ENCODE data around the gene TTC39C. TPM values are rescaled to one million over a fixed set of nuclear protein-coding genes. Genes with fewer than 3 reads are reported as not detected.
A peak's percentile ranks its signal among the peaks of the same experiment; 100 is the strongest.

Gene TTC39C
- total RNA-seq, 2 experiments from 2014 or later, result 31.4 to 47.0 TPM

- no peak overlapping the region for H2AFZ ChIP-seq (ENCODE audit: low read length)
- ChIA-PET POLR2A (no interaction called here), CTCF (ENCODE audit: unreplicated experiment) (no interaction called here)
- H3K9me2 ChIP-seq (ENCODE audit: insufficient read depth, low read length), result no peaks in the 10 kb centered on the region
- H3K4me2 ChIP-seq (ENCODE audit: low read length), result no peak overlapping the region
- no peaks in the 10 kb centered on the region for H3K36me3 ChIP-seq (ENCODE audit: insufficient read depth, low read length)
- H3K79me2 ChIP-seq (ENCODE audit: insufficient read depth, low read depth, low read length), result no peaks in the 10 kb centered on the region
- H3K9me3 ChIP-seq (ENCODE audit: low read length), result no peaks in the 10 kb centered on the region
- BruUV-seq (replicated peaks), result no TSS peak
- H3K4me1 ChIP-seq (ENCODE audit: insufficient read depth, low read length, poor library complexity, severe bottlenecking), result peaks cover 21% of the 10 kb centered on the region
- no peak overlapping the region for H3K27ac ChIP-seq (ENCODE audit: low read depth, low read length, poor library complexity, severe bottlenecking)
- intact Hi-C loops (cut with micrococcal nuclease; ENCODE audit: unreplicated experiment), result loop anchor here (10.0 kb wide), 1 partner anchor 376 kb away; no protein-coding TSS in a partner anchor
- no peaks in the 10 kb centered on the region for H4K20me1 ChIP-seq (ENCODE audit: insufficient read depth, low read length)
- no peak overlapping the region for H3K4me3 ChIP-seq (ENCODE audit: low read depth, low read length, poor library complexity, severe bottlenecking)
- TF ChIP-seq CTCF (conservative IDR thresholded peaks at IDR 0.05; ENCODE audit: low read length) (no peak), EZH2phosphoT487 (IDR thresholded peaks at IDR 0.05; ENCODE audit: borderline replicate concordance, low read depth, low read length) (no peak)
- no peak for DNase-seq (ENCODE audit: low spot score)
Observed at GRCh38 chr18:24000613-24001490, 13.7 kb upstream of the TTC39C start.

- Histone ChIP-seq H3K79me2 (ENCODE audit: insufficient read depth, low read depth, low read length) (no peaks in the 10 kb centered on the region), H3K27ac (ENCODE audit: low read depth, low read length, poor library complexity, severe bottlenecking) (no peak overlapping the region), H3K9me2 (ENCODE audit: insufficient read depth, low read length) (no peaks in the 10 kb centered on the region), H2AFZ (ENCODE audit: low read length) (no peak overlapping the region), H3K4me2 (ENCODE audit: low read length) (no peak overlapping the region), H3K4me3 (ENCODE audit: low read depth, low read length, poor library complexity, severe bottlenecking) (no peak overlapping the region), H3K36me3 (ENCODE audit: insufficient read depth, low read length) (no peaks in the 10 kb centered on the region), H4K20me1 (ENCODE audit: insufficient read depth, low read length) (no peaks in the 10 kb centered on the region), H3K4me1 (ENCODE audit: insufficient read depth, low read length, poor library complexity, severe bottlenecking) (peaks cover 21% of the 10 kb centered on the region), H3K9me3 (ENCODE audit: low read length) (no peaks in the 10 kb centered on the region)
- ChIA-PET POLR2A (no interaction called here), CTCF (ENCODE audit: unreplicated experiment) (no interaction called here)
- BruUV-seq (replicated peaks), result no TSS peak
- TF ChIP-seq EZH2phosphoT487 (IDR thresholded peaks at IDR 0.05; ENCODE audit: borderline replicate concordance, low read depth, low read length), result no peak
- TF ChIP-seq CTCF (conservative IDR thresholded peaks at IDR 0.05; ENCODE audit: low read length), result 0 out of 2 replicates have a peak, but pooled peaks have one; percentile 28
- intact Hi-C loops (cut with micrococcal nuclease; ENCODE audit: unreplicated experiment), result loop anchor here (10.0 kb wide), 1 partner anchor 378 kb away; no protein-coding TSS in a partner anchor
- no peak for DNase-seq (ENCODE audit: low spot score)
Observed at GRCh38 chr18:24002479-24002878, 12.1 kb upstream of the TTC39C start.

GRCh38 chr18:24003288-24003687 lies 11.3 kb upstream of the TTC39C start:
- no peaks in the 10 kb centered on the region for H3K9me3 ChIP-seq (ENCODE audit: low read length)
- intact Hi-C loops (cut with micrococcal nuclease; ENCODE audit: unreplicated experiment), result loop anchor here (10.0 kb wide), 1 partner anchor 378 kb away; no protein-coding TSS in a partner anchor
- BruUV-seq (replicated peaks), result no TSS peak
- no peak overlapping the region for H3K4me2 ChIP-seq (ENCODE audit: low read length)
- DNase-seq (ENCODE audit: low spot score), result no peak
- TF ChIP-seq CTCF (conservative IDR thresholded peaks at IDR 0.05; ENCODE audit: low read length) (no peak), EZH2phosphoT487 (IDR thresholded peaks at IDR 0.05; ENCODE audit: borderline replicate concordance, low read depth, low read length) (no peak)
- H3K9me2 ChIP-seq (ENCODE audit: insufficient read depth, low read length), result no peaks in the 10 kb centered on the region
- no peaks in the 10 kb centered on the region for H3K36me3 ChIP-seq (ENCODE audit: insufficient read depth, low read length)
- no peak overlapping the region for H3K4me3 ChIP-seq (ENCODE audit: low read depth, low read length, poor library complexity, severe bottlenecking)
- peaks cover 21% of the 10 kb centered on the region for H3K4me1 ChIP-seq (ENCODE audit: insufficient read depth, low read length, poor library complexity, severe bottlenecking)
- ChIA-PET CTCF (ENCODE audit: unreplicated experiment) (interaction anchor here (0.6 kb wide), 1 partner anchor 358 kb away, joined by 3 read pairs; no protein-coding TSS in a partner anchor), POLR2A (no interaction called here)
- no peak overlapping the region for H2AFZ ChIP-seq (ENCODE audit: low read length)
- no peaks in the 10 kb centered on the region for H3K79me2 ChIP-seq (ENCODE audit: insufficient read depth, low read depth, low read length)
- no peak overlapping the region for H3K27ac ChIP-seq (ENCODE audit: low read depth, low read length, poor library complexity, severe bottlenecking)
- H4K20me1 ChIP-seq (ENCODE audit: insufficient read depth, low read length), result no peaks in the 10 kb centered on the region
